ENCODE data around the gene IPO4. TPM values are rescaled to one million over a fixed set of nuclear protein-coding genes. Genes with fewer than 3 reads are reported as not detected.

IPO4 gene
- total and polyA plus RNA-seq, 2 of the 4 experiments (the other 2 are of a cell fraction): 37.6 to 39.4 TPM

DNA sequence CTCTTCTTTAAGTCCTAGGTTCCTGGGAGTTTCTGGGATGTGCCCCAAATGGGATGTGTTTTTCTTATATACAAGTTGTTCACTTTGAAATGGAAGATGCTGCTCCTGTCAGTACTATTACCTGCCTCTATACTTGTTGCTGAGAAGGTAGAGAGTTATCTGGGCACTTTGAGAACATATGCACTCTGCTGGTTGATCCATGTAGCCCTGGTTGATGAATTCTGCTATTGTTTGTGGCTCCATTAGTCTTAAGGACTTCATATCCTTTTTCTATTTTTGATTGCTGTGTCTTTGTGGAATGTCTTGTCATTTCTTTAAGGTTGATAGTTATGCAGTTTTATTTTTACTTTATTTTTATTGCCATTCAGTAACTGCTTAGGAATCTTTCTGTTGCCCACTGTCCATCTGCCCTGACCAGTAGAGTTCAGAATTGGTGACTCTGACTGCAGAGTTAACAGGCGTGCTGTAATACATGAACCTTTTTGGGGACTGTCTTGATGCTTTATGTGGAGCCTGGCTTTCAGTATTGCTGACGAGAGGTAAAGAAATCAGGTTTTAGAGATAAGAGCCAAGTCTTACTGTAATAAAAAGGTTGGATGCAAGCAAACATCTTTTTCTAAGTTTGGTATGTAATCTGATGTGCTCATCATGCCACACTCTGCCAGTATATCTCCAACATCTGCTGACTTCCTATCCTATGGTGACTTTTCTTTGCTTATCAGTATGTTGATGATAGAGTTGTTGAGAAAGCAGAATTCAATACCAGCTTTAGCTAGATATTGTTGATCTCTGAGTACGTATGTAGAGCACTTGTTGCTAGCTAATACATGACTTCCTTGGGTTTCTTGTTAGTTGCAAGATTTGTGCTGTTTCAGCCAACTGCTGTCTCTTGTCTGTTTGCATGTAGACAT lies 45.7 kb upstream of the IPO4 start:
- Histone ChIP-seq H2BK5ac (ENCODE audit: low read depth, low read length, poor library complexity, severe bottlenecking) (no peak overlapping the region), H2AK9ac (replicated peaks; ENCODE audit: low read depth, low read length, poor library complexity) (no peak overlapping the region), H3K27me3 (ENCODE audit: control insufficient read depth, insufficient read depth, low read length) (no peaks in the 10 kb centered on the region), H3K27ac (ENCODE audit: insufficient read depth, low read length) (no peak overlapping the region), H2BK20ac (ENCODE audit: low read depth, low read length) (no peak overlapping the region), H4K8ac (ENCODE audit: low read depth in 2 of 2, low read length in 2 of 2) (no peak overlapping the region), H3K9me1 (ENCODE audit: insufficient read depth, low read length) (peaks cover 19% of the 10 kb centered on the region), H3K4ac (ENCODE audit: low read depth, low read length) (no peak overlapping the region), H3K4me3 (ENCODE audit: insufficient read depth, low read depth, low read length) (no peak overlapping the region), H2AK5ac (ENCODE audit: low read depth, low read length) (no peak overlapping the region), H3K56ac (ENCODE audit: extremely low read depth, insufficient read depth, low read length) (no peak overlapping the region), H2AFZ (replicated peaks; ENCODE audit: low read length, poor library complexity) (no peak overlapping the region), H4K20me1 (ENCODE audit: insufficient read depth, low read length) (no peaks in the 10 kb centered on the region), H3K23ac (ENCODE audit: low read depth, low read length) (0 out of 2 replicates have a peak overlapping the region, but pooled peaks have one; percentile 36), H4K91ac (ENCODE audit: insufficient read depth, low read depth, low read length) (no peak overlapping the region), H2BK120ac (ENCODE audit: low read depth, low read length) (no peak overlapping the region), H3K4me2 (ENCODE audit: low read depth, low read length) (no peak overlapping the region; the same call in 1 of the 2 replicates), H4K5ac (ENCODE audit: low read depth, low read length) (no peak overlapping the region), H3K14ac (replicated peaks; ENCODE audit: low read depth, low read length) (no peak overlapping the region), H3K4me1 (ENCODE audit: control insufficient read depth, insufficient read depth, low read length) (peaks cover 8% of the 10 kb centered on the region), H3K9me3 (ENCODE audit: control insufficient read depth, insufficient read depth, low read length) (no peaks in the 10 kb centered on the region), H3K9ac (ENCODE audit: low read depth, low read length) (no peak overlapping the region), H2BK15ac (ENCODE audit: low read depth, low read length) (no peak overlapping the region), H3K79me1 (ENCODE audit: low read depth in 1 of 2, low read length in 2 of 2) (peaks cover 48 to 85% of the 10 kb centered on the region in 2 experiments), H3K18ac (ENCODE audit: low read depth, low read length) (no peak overlapping the region), H3K36me3 (ENCODE audit: control insufficient read depth, insufficient read depth, low read length) (peaks cover 28% of the 10 kb centered on the region)
- CTCF ChIA-PET: no interaction called here
- dilution Hi-C loops (cut with HindIII; ENCODE audit: low sequenced_read_pairs, unreplicated experiment) (no loop called here), intact Hi-C loops (cut with micrococcal nuclease) (no loop called here), in situ Hi-C loops (cut with MboI; ENCODE audit: low sequenced_read_pairs) (loop anchor here (10.0 kb wide), 1 partner anchor 200 kb away; no protein-coding TSS in a partner anchor)
- no peak for DNase-seq
- no TSS peak for BruUV-seq (replicated peaks)
- TF ChIP-seq POLR2A (IDR thresholded peaks at IDR 0.05; ENCODE audit: low read depth, low read length) (no peak), CHD1 (IDR thresholded peaks at IDR 0.05; ENCODE audit: low read depth, low read length) (no peak), RCOR1 (IDR thresholded peaks at IDR 0.05; ENCODE audit: insufficient replicate concordance, low read length) (no peak), RAD21 (IDR thresholded peaks at IDR 0.05; ENCODE audit: low read length) (no peak), MAZ (IDR thresholded peaks at IDR 0.05; ENCODE audit: borderline replicate concordance, low read depth, low read length) (no peak), CEBPB (IDR thresholded peaks at IDR 0.05; ENCODE audit: low read depth, low read length) (no peak), BHLHE40 (IDR thresholded peaks at IDR 0.05; ENCODE audit: low read depth, low read length) (no peak), MXI1 (IDR thresholded peaks at IDR 0.05; ENCODE audit: borderline replicate concordance, low read depth, low read length) (no peak), NFE2L2 (IDR thresholded peaks at IDR 0.05; ENCODE audit: low read depth, low read length) (no peak), FOS (IDR thresholded peaks at IDR 0.05; ENCODE audit: low read depth, low read length) (no peak)
- TF ChIP-seq, protein P1, sequence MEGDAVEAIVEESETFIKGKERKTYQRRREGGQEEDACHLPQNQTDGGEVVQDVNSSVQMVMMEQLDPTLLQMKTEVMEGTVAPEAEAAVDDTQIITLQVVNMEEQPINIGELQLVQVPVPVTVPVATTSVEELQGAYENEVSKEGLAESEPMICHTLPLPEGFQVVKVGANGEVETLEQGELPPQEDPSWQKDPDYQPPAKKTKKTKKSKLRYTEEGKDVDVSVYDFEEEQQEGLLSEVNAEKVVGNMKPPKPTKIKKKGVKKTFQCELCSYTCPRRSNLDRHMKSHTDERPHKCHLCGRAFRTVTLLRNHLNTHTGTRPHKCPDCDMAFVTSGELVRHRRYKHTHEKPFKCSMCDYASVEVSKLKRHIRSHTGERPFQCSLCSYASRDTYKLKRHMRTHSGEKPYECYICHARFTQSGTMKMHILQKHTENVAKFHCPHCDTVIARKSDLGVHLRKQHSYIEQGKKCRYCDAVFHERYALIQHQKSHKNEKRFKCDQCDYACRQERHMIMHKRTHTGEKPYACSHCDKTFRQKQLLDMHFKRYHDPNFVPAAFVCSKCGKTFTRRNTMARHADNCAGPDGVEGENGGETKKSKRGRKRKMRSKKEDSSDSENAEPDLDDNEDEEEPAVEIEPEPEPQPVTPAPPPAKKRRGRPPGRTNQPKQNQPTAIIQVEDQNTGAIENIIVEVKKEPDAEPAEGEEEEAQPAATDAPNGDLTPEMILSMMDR (conservative IDR thresholded peaks at IDR 0.05; ENCODE audit: low read depth, low read length): no peak
- POLR2A ChIA-PET (ENCODE audit: unreplicated experiment): interaction anchor here (1.2 kb wide), 1 partner anchor 8 kb away, joined by 3 read pairs; the partner anchor contains the start of gene TINF2
- 71% methylated on average over 1 of the region's 3 CpGs; no CpG with 5 or more reads in 1 of the 2 experiments for WGBS, 2 experiments (ENCODE audit: extremely low coverage in 2 of 2, insufficient read length in 1 of 2)
- no peak for ATAC-seq (ENCODE audit: low read depth)
